K562 (cell line): ENCODE data around the gene TRAF1. TPM values are rescaled to one million over a fixed set of nuclear protein-coding genes. Genes with fewer than 3 reads are reported as not detected.

Experiments
- DPF2 ChIP-seq: fragments of 450-650 bp; IDR thresholded peaks from 2 replicates; pipeline ENCODE4 v1.6.1; 2016
- ELF1 ChIP-seq: fragments of 200-800 bp; sonication (Bioruptor generic); IDR thresholded peaks from 2 replicates; pipeline ENCODE4 v1.6.1; 2016; ENCODE audit warnings: missing genetic modification characterization, missing compliant biosample characterization
- FOS ChIP-seq: IDR thresholded peaks from 3 replicates; pipeline ENCODE4 v1.6.1; 2011; ENCODE audit not compliant: insufficient read length; ENCODE audit errors: extremely low read depth
- FOXJ3 ChIP-seq: sonication (generic); formaldehyde crosslinking; IDR thresholded peaks from 2 replicates; pipeline ENCODE4 v1.4.0; 2020; ENCODE audit warnings: mild to moderate bottlenecking, missing genetic modification reagents
- KLF13 ChIP-seq: fragments of 450-650 bp; IDR thresholded peaks from 2 replicates; pipeline ENCODE4 v1.6.1; 2016; ENCODE audit warnings: missing genetic modification characterization, low read depth, mild to moderate bottlenecking, missing compliant biosample characterization, moderate library complexity, borderline replicate concordance
- POLR3G ChIP-seq: IDR thresholded peaks from 2 replicates; pipeline ENCODE4 v1.6.1; 2011; ENCODE audit not compliant: insufficient read length, insufficient replicate concordance; ENCODE audit errors: extremely low read depth
- PRPF4 ChIP-seq: fragments of 200-400 bp; formaldehyde crosslinking; IDR thresholded peaks from one replicate; pipeline ENCODE4 v1.6.1; 2017; ENCODE audit warnings: low read length, low read depth, mild to moderate bottlenecking; ENCODE audit not compliant: insufficient read depth, poor library complexity, severe bottlenecking
- SOX6 ChIP-seq: fragments of 450-650 bp; IDR thresholded peaks from 2 replicates; pipeline ENCODE4 v1.6.1; 2014; ENCODE audit warnings: mild to moderate bottlenecking
- TAF1 ChIP-seq: IDR thresholded peaks from 2 replicates; pipeline ENCODE4 v1.6.1; 2011; ENCODE audit warnings: mild to moderate bottlenecking, low read length, moderate library complexity; ENCODE audit not compliant: insufficient read depth, control insufficient read depth, severe bottlenecking; ENCODE audit errors: extremely low read depth
- TAF9B ChIP-seq: fragments of 450-650 bp; IDR thresholded peaks from 2 replicates; pipeline ENCODE4 v1.6.1; 2018; ENCODE audit warnings: mild to moderate bottlenecking; ENCODE audit not compliant: partially characterized antibody
- U2AF1 ChIP-seq: fragments of 200-400 bp; formaldehyde crosslinking; optimal IDR thresholded peaks from 2 replicates; pipeline ENCODE3; 2017; ENCODE audit warnings: mild to moderate bottlenecking, low read depth, low read length, moderate library complexity
- XRCC3 ChIP-seq: fragments of 450-650 bp; IDR thresholded peaks from 2 replicates; pipeline ENCODE4 v1.6.1; 2017; ENCODE audit warnings: mild to moderate bottlenecking, moderate library complexity
- ZNF347 ChIP-seq: fragments of 450-650 bp; formaldehyde crosslinking; IDR thresholded peaks from 2 replicates; pipeline ENCODE4 v1.4.0; 2020; ENCODE audit warnings: low read depth, mild to moderate bottlenecking, moderate library complexity
- polyA plus RNA-seq, 8 experiments: library from polyadenylated mRNA; depleted of rRNA in 4 of 8; stranded (reverse) in 5 of 8; unstranded in 3 of 8; fragments of >200 nt; fragmentation: Nextera tagmentation in 2 of 8; fragmentation: Illumina TruSeq in 1 of 8; extraction: Ambion mirVana in 2 of 8; extraction: Trizol in 1 of 8; gene quantifications; 2 replicates each; pipeline versions ENCODE4 v1.2.1 to v1.2.3, GENCODE V29; 2011 to 2014; ENCODE audit warnings: inconsistent platforms in 1 of 8, missing spikeins in 1 of 8
- total RNA-seq, 7 experiments: library from RNA; depleted of rRNA in 6 of 7; stranded (reverse); fragments of >200 nt in 6 of 7; fragmentation: Illumina TruSeq in 2 of 7; extraction: Trizol in 2 of 7; gene quantifications; 2 replicates each; pipeline versions ENCODE4 v1.2.1 to v1.2.3, GENCODE V29; 2011 to 2021; ENCODE audit warnings: low replicate concordance in 1 of 7
- TF ChIP-seq, protein P1 (sequence below): fragments of 250-450 bp; sonication (Bioruptor Pico); IDR thresholded peaks from 2 replicates; pipeline ENCODE4 v1.5.0; 2021
- TF ChIP-seq, protein P2 (sequence below): sonication (generic); formaldehyde crosslinking; IDR thresholded peaks from 2 replicates; pipeline ENCODE4 v1.8.0; 2022; ENCODE audit warnings: mild to moderate bottlenecking, missing genetic modification reagents, borderline replicate concordance
- TF ChIP-seq, protein P3 (sequence below), 2 experiments: fragments of 250-450 bp in 1 of 2; fragments of 450-650 bp in 1 of 2; sonication (Bioruptor Pico) in 1 of 2; IDR thresholded peaks; 2 replicates each; pipeline versions ENCODE4 v1.6.1 to v1.8.0; 2016 to 2021; ENCODE audit warnings: mild to moderate bottlenecking in 2 of 2, moderate library complexity in 2 of 2, missing compliant biosample characterization in 1 of 2, missing genetic modification characterization in 1 of 2
- TF ChIP-seq, protein P4 (sequence below), 2 experiments: IDR thresholded peaks; 2 replicates each; pipeline ENCODE4 v1.6.1; 2011; ENCODE audit warnings: borderline replicate concordance in 1 of 2, control low read depth in 1 of 2, low read depth in 1 of 2, low read length in 1 of 2, mild to moderate bottlenecking in 1 of 2, mixed read lengths in 1 of 2, moderate library complexity in 1 of 2; ENCODE audit not compliant: insufficient read depth in 1 of 2, insufficient read length in 1 of 2, poor library complexity in 1 of 2, severe bottlenecking in 1 of 2; ENCODE audit errors: extremely low read depth in 1 of 2
- TF ChIP-seq, protein P5 (sequence below), 2 experiments: fragments of 450-650 bp; IDR thresholded peaks; 2 replicates each; pipeline ENCODE4 v1.6.1; 2016
- TF ChIP-seq, protein P6 (sequence below): fragments of 450-650 bp; formaldehyde crosslinking; IDR thresholded peaks from 2 replicates; pipeline ENCODE4 v1.4.0; 2020; ENCODE audit warnings: mild to moderate bottlenecking, moderate library complexity

Gene TRAF1
- total and polyA plus RNA-seq, 9 of the 15 experiments (the other 6 are each of a cell fraction or from before 2014, with no cell fraction given): 0.01 to 1.1 (median 0.04) TPM; not detected in 2

DNA sequence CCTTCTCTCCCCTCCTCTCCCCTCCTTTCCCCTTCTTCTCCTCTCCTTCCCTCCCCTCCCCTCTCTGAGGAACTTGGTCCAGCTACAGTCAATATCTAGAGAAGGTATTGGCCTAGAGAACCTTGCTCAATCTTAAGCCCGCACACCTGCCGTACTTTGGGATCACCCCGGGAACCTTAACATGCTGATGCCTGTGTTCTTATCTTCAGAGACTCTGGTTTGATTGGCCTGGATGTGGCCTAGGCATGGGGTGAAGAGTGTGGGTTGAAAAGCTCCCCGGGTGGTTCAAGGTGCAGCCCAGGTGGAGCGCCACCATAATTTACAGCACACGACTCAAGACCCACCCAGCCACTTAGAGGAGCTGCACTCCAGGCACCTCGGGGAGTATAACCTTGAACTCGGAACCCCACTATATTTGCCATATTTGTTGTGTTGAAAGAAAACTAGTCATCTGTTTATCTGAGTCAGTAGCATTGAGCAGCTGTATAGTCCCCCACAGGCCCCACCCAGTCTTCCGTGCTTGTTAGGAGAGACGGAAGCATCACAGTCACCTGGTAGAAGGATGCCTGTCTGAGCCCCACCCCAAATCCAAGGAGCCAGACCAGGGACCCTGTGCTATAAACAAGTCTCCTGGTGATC lies 35.2 kb downstream of the TRAF1 start (continued):
- TF ChIP-seq, protein P1, sequence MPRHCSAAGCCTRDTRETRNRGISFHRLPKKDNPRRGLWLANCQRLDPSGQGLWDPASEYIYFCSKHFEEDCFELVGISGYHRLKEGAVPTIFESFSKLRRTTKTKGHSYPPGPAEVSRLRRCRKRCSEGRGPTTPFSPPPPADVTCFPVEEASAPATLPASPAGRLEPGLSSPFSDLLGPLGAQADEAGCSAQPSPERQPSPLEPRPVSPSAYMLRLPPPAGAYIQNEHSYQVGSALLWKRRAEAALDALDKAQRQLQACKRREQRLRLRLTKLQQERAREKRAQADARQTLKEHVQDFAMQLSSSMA: no peak
- TF ChIP-seq POLR3G (no peak), PRPF4 (no peak), U2AF1 (no peak), TAF9B (no peak), XRCC3 (no peak), ELF1 (no peak), DPF2 (no peak), FOXJ3 (CRISPR knock-in tag) (no peak), KLF13 (tag) (no peak), SOX6 (no peak), TAF1 (no peak), FOS (no peak), ZNF347 (CRISPR knock-in tag) (no peak)
- TF ChIP-seq, protein P2, sequence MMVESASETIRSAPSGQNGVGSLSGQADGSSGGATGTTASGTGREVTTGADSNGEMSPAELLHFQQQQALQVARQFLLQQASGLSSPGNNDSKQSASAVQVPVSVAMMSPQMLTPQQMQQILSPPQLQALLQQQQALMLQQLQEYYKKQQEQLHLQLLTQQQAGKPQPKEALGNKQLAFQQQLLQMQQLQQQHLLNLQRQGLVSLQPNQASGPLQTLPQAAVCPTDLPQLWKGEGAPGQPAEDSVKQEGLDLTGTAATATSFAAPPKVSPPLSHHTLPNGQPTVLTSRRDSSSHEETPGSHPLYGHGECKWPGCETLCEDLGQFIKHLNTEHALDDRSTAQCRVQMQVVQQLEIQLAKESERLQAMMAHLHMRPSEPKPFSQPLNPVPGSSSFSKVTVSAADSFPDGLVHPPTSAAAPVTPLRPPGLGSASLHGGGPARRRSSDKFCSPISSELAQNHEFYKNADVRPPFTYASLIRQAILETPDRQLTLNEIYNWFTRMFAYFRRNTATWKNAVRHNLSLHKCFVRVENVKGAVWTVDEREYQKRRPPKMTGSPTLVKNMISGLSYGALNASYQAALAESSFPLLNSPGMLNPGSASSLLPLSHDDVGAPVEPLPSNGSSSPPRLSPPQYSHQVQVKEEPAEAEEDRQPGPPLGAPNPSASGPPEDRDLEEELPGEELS (CRISPR knock-in tag): no peak
- TF ChIP-seq, protein P3, sequence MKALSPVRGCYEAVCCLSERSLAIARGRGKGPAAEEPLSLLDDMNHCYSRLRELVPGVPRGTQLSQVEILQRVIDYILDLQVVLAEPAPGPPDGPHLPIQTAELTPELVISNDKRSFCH (CRISPR knock-in tag; IDR thresholded peaks at IDR 0.05): no peak
- TF ChIP-seq, protein P3 (tag; IDR thresholded peaks at IDR 0.05): no peak
- TF ChIP-seq, protein P4, sequence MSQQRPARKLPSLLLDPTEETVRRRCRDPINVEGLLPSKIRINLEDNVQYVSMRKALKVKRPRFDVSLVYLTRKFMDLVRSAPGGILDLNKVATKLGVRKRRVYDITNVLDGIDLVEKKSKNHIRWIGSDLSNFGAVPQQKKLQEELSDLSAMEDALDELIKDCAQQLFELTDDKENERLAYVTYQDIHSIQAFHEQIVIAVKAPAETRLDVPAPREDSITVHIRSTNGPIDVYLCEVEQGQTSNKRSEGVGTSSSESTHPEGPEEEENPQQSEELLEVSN (IDR thresholded peaks at IDR 0.05; ENCODE audit: borderline replicate concordance in 1 of 2, extremely low read depth in 1 of 2, insufficient read depth in 1 of 2, insufficient read length in 1 of 2, low read depth in 1 of 2, low read length in 1 of 2, poor library complexity in 1 of 2, severe bottlenecking in 1 of 2): no peak
- TF ChIP-seq, protein P5, sequence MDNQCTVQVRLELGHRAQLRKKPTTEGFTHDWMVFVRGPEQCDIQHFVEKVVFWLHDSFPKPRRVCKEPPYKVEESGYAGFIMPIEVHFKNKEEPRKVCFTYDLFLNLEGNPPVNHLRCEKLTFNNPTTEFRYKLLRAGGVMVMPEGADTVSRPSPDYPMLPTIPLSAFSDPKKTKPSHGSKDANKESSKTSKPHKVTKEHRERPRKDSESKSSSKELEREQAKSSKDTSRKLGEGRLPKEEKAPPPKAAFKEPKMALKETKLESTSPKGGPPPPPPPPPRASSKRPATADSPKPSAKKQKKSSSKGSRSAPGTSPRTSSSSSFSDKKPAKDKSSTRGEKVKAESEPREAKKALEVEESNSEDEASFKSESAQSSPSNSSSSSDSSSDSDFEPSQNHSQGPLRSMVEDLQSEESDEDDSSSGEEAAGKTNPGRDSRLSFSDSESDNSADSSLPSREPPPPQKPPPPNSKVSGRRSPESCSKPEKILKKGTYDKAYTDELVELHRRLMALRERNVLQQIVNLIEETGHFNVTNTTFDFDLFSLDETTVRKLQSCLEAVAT (IDR thresholded peaks at IDR 0.05): no peak
- TF ChIP-seq, protein P6, sequence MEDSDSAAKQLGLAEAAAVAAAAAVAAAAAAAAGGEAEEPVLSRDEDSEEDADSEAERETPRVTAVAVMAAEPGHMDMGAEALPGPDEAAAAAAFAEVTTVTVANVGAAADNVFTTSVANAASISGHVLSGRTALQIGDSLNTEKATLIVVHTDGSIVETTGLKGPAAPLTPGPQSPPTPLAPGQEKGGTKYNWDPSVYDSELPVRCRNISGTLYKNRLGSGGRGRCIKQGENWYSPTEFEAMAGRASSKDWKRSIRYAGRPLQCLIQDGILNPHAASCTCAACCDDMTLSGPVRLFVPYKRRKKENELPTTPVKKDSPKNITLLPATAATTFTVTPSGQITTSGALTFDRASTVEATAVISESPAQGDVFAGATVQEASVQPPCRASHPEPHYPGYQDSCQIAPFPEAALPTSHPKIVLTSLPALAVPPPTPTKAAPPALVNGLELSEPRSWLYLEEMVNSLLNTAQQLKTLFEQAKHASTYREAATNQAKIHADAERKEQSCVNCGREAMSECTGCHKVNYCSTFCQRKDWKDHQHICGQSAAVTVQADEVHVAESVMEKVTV (CRISPR knock-in tag): no peak
